Epithelial cell of proximal tubule (primary cell): Measurements from ENCODE around the gene ARFIP1. TPM values are rescaled to one million over a fixed set of nuclear protein-coding genes. Genes with fewer than 3 reads are reported as not detected.

ENCODE experiments used
- DNase-seq: peaks from one replicate; pipeline ENCODE4 v3.0.0-alpha.2; 2011; ENCODE audit warnings: low read depth
- H3K4me3 ChIP-seq: 2 replicates; pipeline ENCODE4 v1.5.1; 2011; ENCODE audit warnings: low read depth, mild to moderate bottlenecking, low read length
- CTCF ChIP-seq: conservative IDR thresholded peaks from 2 replicates; pipeline ENCODE4 v1.5.1; 2012; ENCODE audit warnings: low read depth, mild to moderate bottlenecking, low read length
- total RNA-seq: library from RNA; depleted of rRNA; stranded (reverse); fragments of >200 nt; gene quantifications from 2 replicates; pipeline ENCODE4 v1.2.3, GENCODE V29; 2015

The ARFIP1 gene
- total RNA-seq, 1 donor from 2014 or later, result 29.1 TPM

- no peak for TF ChIP-seq CTCF
- H3K4me3 ChIP-seq, result no peak overlapping the region
- no peak for DNase-seq
Measured at GRCh38 chr4:152870606-152871005, 90.9 kb downstream of the ARFIP1 start.

GRCh38 chr4:152875261-152875660 is 95.5 kb downstream of the ARFIP1 start:
- no peak for TF ChIP-seq CTCF
- no peak overlapping the region for H3K4me3 ChIP-seq
- DNase-seq, result no peak

- no peak for TF ChIP-seq CTCF
- DNase-seq, result no peak
- H3K4me3 ChIP-seq, result no peak overlapping the region
Measured at GRCh38 chr4:152877868-152878267, 98.1 kb downstream of the ARFIP1 start.

GRCh38 chr4:152880263-152880662 is 100.5 kb downstream of the ARFIP1 start:
- TF ChIP-seq CTCF, result no peak
- H3K4me3 ChIP-seq, result no peak overlapping the region
- no peak for DNase-seq

GRCh38 chr4:152881974-152882373 is 102.2 kb downstream of the ARFIP1 start:
- no peak for TF ChIP-seq CTCF
- DNase-seq, result no peak
- H3K4me3 ChIP-seq, result no peak overlapping the region

GRCh38 chr4:152885185-152885584 is 105.4 kb downstream of the ARFIP1 start:
- DNase-seq, result no peak
- no peak for TF ChIP-seq CTCF
- H3K4me3 ChIP-seq, result no peak overlapping the region

- TF ChIP-seq CTCF, result no peak
- H3K4me3 ChIP-seq, result no peak overlapping the region
- DNase-seq, result no peak
Measured at GRCh38 chr4:152886201-152886600, 106.4 kb downstream of the ARFIP1 start.
